ENCODE measurements around the gene UGT1A4. TPM values are rescaled to one million over a fixed set of nuclear protein-coding genes. Genes with fewer than 3 reads are reported as not detected.
"Not testable (repeated sequence)": the region's sequence is repeated elsewhere in the genome, so short reads cannot be mapped to it uniquely, and the experiment has no call there.

UGT1A4 gene
- total RNA-seq, 1 experiment from 2014 or later = 0.12 TPM

DNA sequence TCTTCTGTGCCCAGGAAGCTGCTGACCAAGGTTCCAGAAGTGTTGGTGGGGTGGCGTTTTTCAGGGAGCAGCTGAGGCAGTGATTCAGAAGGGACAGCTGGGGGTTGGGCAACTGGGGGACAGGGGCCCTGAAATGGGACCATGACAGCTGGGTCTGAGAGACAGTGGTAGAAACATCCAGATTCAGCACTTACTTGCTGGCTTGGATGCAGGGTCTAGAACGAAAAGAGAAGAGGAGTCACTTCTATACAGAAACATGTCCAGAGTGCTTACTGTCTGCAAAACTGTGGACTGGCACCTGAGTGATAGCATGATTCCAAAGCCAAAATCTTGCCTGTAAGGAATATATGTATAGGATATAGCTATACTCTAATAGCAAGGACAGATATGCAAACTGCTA is 27.3 kb downstream of the UGT1A4 start:
- RAD21 ChIA-PET (ENCODE audit: low non-redundant PET in 1 of 2, low total read pairs in 2 of 2, uncharacterized antibody in 2 of 2, unreplicated experiment in 2 of 2); BruUV-seq (replicated peaks); H3K36me3 ChIP-seq (ENCODE audit: control insufficient read depth in 1 of 2, insufficient read depth in 2 of 2, low read length in 2 of 2); H3K9me3 ChIP-seq (ENCODE audit: control insufficient read depth in 1 of 2, insufficient read depth in 1 of 2, low read depth in 1 of 2, low read length in 2 of 2); H3K27me3 ChIP-seq (ENCODE audit: insufficient read depth, low read length); H2AFZ ChIP-seq (ENCODE audit: low read depth, low read length, poor library complexity, severe bottlenecking); H3K9me2 ChIP-seq (ENCODE audit: insufficient read depth); POLR2A ChIA-PET; H3K4me1 ChIP-seq (ENCODE audit: control insufficient read depth in 1 of 2, insufficient read depth in 2 of 2, low read length in 2 of 2); H4K20me1 ChIP-seq (ENCODE audit: insufficient read depth); intact Hi-C loops (cut with micrococcal nuclease); H3K4me3 ChIP-seq (replicated peaks in 1 of 2; ENCODE audit: low read depth in 1 of 2, low read length in 2 of 2); H3K9ac ChIP-seq (ENCODE audit: low read length); DNase-seq (ENCODE audit: low read depth, low spot score); CTCF ChIA-PET; ATAC-seq; H3K4me2 ChIP-seq (ENCODE audit: low read length); H3K27ac ChIP-seq (ENCODE audit: low read depth, low read length); H3K79me2 ChIP-seq (ENCODE audit: insufficient read depth, low read length): not testable (repeated sequence)

DNA sequence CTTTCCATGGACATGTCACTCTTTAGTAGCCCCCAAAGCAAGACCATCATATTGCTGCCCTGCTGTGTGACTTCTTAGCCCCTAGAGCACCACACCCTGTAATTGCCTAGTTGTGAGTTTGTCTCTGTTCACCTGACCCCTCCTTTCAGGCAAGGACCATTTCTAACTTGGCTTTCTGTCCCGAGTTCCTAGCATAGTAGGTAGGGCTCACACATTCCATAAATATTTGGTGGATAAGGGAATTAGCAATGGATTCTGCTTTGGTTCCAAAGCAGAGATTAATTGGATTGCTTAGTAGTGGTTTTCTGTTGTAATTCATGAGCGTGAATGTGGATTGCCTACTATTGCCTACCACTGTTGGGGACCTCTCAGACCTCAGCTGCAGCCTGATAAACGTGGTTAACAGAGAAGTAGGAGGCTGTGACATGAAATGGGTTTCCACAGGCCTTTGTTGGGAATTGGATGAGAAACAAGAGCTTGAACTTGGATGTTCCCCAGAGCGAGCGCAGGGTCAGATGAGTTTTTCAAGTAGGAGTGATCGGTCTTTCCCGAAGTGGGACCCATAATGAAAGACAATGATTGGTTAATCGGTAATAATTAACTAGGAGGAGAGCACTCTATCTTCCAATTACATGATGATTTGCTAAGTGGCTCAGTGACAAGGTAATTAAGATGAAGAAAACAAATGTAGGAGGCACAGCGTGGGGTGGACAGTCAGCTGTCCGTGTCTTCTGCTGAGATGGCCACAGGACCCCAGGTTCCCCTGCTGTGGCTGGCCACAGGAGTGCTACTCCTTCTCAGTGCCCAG is 28.1 kb downstream of the UGT1A4 start:
- ATAC-seq (no peak), DNase-seq (ENCODE audit: low read depth, low spot score) (no peak)
- H3K9ac ChIP-seq (ENCODE audit: low read length) = no peak overlapping the region
- no peaks in the 10 kb centered on the region for H3K9me2 ChIP-seq (ENCODE audit: insufficient read depth)
- H4K20me1 ChIP-seq (ENCODE audit: insufficient read depth) = no peaks in the 10 kb centered on the region
- no peak overlapping the region for H3K4me2 ChIP-seq (ENCODE audit: low read length)
- H3K4me3 ChIP-seq (replicated peaks in 1 of 2; ENCODE audit: low read depth in 1 of 2, low read length in 2 of 2) = no peak overlapping the region
- BruUV-seq (replicated peaks) = no TSS peak
- RAD21 ChIA-PET (ENCODE audit: low non-redundant PET in 1 of 2, low total read pairs in 2 of 2, uncharacterized antibody in 2 of 2, unreplicated experiment in 2 of 2) = no interaction called here
- POLR2A ChIA-PET = no interaction called here
- no peak overlapping the region for H2AFZ ChIP-seq (ENCODE audit: low read depth, low read length, poor library complexity, severe bottlenecking)
- CTCF ChIA-PET = no interaction called here
- no peaks in the 10 kb centered on the region for H3K9me3 ChIP-seq (ENCODE audit: control insufficient read depth in 1 of 2, insufficient read depth in 1 of 2, low read depth in 1 of 2, low read length in 2 of 2)
- no peaks in the 10 kb centered on the region for H3K4me1 ChIP-seq (ENCODE audit: control insufficient read depth in 1 of 2, insufficient read depth in 2 of 2, low read length in 2 of 2)
- H3K36me3 ChIP-seq (ENCODE audit: control insufficient read depth in 1 of 2, insufficient read depth in 2 of 2, low read length in 2 of 2) = no peaks in the 10 kb centered on the region
- intact Hi-C loops (cut with micrococcal nuclease) = no loop called here
- no peak overlapping the region for H3K27ac ChIP-seq (ENCODE audit: low read depth, low read length)
- H3K79me2 ChIP-seq (ENCODE audit: insufficient read depth, low read length) = no peaks in the 10 kb centered on the region
- H3K27me3 ChIP-seq (ENCODE audit: insufficient read depth, low read length) = no peaks in the 10 kb centered on the region
- TF ChIP-seq SIN3A (IDR thresholded peaks at IDR 0.05; ENCODE audit: low read depth) = no peak
- no peak for TF ChIP-seq TCF7L2 (IDR thresholded peaks at IDR 0.05; ENCODE audit: borderline replicate concordance, extremely low read depth, insufficient read depth, insufficient read length)
- no peak for TF ChIP-seq ELF1 (IDR thresholded peaks at IDR 0.05; ENCODE audit: borderline replicate concordance, low read depth)
- no peak for TF ChIP-seq SRF (IDR thresholded peaks at IDR 0.05; ENCODE audit: low read depth)
- TF ChIP-seq ATF3 (IDR thresholded peaks at IDR 0.05) = no peak
- TF ChIP-seq JUND (IDR thresholded peaks at IDR 0.05) = no peak
- no peak for TF ChIP-seq ZBTB33 (IDR thresholded peaks at IDR 0.05; ENCODE audit: extremely low read depth, insufficient replicate concordance, low read length)

Data from HCT116 (cell line).